SKM-1 (cell line): Measurements from ENCODE around the gene CBY3.
A peak's percentile ranks its signal among the peaks of the same experiment; 100 is the strongest.
"Not testable (repeated sequence)": the region's sequence is repeated elsewhere in the genome, so short reads cannot be mapped to it uniquely, and the experiment has no call there.

ENCODE experiments used
- DNase-seq: peaks from one replicate; lab custom pipeline; 2025; ENCODE audit not compliant: unreplicated experiment; lab: John Stamatoyannopoulos, UW

The CBY3 gene

DNA sequence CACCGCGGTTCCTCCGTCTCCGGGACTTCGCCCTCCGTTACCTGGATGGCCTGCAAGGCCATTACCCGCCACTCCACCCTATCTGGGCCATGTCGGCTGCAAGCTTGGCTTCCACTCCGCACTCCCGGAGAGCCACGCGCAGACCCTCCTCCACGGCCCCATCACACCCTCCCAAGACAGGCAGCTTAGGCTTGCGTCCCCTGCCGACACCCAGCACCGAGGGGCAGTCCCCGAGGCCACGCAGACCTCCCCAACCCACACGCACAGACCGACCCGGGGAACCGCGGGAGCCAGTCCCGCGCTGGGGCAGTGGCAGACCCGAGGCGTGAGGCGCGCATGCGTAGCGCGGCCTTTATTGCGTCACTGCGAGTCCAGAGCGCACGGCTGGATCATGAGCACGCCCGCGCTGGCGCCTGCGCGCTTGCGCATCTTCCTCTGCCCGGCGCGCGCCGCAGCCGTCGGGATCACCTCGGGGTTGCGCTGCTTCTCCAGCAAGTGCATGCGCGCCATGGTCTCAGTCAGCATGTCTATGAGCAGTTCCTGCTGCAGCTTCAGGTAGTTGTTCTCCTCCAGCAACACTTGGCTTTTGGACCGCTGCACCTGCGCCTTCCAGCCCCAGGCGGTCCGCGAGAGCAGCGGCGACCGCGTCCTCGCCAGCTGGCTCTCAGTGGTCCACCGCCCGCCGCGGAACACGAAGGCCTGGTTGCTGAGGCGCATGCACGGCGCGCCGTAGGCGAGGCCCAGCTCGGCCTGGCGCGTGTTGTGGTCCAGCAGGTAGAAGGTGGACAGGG is 2.4 kb downstream of the CBY3 start:
- peak; percentile 81 for DNase-seq

DNA sequence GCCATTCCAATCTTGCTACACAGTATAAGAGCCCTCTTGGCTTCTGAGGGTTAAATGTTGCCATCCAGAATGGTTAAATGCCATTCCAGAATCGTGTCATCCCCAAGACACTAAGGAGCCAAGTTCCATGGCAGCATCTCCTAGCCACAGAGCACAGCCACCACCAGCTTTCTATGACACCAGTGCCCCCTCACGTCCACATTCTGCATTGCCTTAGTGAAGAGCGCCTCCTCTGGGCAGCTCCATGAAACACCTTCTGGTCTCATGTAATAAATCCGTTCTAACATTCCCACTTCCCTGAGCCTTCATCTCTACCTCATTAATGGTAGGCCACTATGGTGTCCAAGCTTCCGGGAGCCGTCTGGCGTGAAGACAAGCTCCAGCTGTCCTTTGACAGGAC is 12.4 kb downstream of the CBY3 start:
- DNase-seq: peak; percentile 68

DNA sequence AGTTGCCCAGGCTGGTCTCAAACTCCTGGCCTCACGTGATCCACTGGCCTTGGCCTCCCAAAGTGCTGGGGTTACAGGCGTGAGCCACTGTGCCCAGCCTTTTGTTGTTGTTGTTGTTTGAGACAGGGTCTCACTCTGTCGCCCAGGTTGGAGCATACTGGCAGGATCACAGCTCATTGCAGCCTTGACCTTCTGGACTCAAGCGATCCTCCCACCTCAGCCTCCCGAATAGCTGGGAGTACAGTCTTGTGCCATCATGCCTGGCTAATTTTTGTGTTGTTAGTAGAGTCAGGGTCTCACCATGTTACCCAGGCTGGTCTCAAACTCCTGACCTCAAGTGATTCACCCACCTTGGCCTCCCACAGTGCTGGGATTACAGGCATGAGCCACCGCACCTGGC is 19.2 kb downstream of the CBY3 start:
- not testable (repeated sequence) for DNase-seq

DNA sequence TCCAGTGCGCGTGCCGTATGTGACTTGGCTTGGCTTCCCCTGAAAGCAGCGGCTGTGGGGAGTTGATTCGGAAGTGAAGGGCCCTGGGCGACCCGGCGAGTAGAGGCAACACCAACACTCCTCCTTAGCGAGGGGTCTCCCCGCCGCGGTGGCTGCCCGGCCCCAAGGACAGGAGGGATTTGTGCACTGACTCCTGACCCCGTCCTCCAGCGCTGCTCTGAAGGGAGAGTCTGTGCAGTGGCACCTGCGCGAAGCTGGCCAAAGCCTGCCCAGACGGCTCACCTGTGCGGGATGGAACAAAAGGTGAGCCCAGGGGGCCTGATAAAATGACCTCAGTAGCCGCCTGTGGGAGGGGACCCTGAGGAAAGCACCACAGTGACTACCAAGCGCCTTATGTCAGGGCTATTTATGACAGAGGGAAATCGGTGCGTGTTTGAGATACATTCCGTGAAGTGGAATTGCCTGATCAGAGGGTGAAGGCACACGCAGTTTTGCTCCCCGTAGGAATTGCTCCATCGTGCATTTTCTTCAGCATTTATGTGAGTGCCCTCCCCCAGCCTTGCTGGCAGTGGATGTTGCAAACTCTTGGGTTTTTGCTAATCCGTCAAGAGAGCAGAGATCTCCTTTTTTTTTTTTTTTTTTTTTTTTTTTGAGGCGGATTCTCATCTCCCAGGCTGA is 22.5 kb downstream of the CBY3 start:
- DNase-seq: not testable (repeated sequence)

DNA sequence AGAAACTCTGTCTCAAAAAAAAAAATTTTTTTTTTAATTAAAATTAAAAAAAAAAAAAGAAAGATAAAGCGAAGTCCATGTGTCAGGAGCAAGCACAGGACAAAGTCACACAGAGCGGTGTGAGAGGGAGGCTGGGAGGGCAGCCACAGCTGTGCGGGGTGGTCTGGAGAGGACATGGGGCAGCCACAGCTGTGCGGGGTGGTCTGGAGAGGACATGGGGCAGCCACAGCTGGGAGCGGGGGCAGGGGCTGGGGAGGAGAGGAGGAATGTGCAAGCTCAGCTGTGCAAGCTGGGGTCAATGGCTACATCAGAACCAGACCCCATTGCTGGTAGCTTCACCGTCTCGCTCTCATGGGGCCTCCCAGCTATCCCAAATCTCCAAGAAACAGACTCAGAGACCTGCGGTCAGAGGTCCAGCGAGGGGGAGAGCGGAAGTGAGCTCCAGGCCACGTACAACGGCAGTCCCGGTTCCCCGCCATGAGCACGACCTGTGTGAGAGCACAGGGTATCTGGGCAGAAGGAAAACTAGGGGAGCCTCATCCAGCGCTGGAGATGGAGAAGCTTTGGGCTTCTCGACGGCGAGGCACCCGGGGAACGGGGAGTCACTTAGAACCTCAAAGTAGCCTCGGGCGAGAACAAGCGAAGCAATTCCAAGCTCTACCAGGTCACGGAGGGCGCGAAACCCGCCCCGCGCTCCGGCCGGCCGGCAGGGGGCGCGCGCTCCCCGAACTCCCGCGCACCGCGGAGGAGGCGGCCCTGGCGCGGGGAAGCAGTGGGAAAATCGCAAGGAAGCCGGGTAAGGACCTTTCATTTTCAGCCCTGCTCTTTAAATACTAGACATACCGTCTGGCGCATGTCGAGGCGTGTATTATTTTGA is 23.3 kb downstream of the CBY3 start:
- not testable (repeated sequence) for DNase-seq

DNA sequence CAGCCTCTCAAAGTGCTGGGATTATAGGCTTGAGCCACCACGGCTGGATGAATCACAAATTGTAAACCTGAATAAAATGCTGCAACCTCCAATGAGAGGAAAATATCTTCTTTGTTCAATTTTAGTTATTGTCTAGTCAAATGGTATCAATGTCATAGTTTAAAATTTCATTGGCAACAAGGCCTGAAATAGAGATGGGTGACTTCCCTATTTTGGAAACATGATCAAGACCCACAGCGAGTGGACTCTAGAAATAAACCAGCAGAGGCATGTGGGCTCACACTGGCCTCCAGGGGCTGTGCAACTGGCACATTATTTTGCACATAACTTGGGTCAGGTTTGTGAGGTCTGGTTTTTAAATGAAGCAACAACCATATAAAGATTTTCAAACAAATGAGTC is 27.7 kb downstream of the CBY3 start:
- not testable (repeated sequence) for DNase-seq

DNA sequence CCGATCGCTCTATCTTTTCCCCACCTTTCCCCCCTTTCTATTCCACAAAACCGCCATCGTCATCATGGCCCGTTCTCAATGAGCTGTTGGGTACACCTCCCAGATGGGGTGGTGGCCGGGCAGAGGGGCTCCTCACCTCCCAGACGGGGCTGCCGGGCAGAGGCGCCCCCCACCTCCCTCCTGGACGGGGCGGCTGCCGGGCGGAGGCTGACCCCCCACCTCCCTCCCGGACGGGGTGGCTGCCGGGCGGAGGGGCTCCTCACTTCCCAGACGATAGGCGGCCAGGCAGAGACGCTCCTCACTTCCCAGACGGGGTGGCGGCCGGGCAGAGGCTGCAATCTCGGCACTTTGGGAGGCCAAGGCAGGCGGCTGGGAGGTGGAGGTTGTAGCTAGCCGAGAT is 30.6 kb downstream of the CBY3 start:
- not testable (repeated sequence) for DNase-seq

DNA sequence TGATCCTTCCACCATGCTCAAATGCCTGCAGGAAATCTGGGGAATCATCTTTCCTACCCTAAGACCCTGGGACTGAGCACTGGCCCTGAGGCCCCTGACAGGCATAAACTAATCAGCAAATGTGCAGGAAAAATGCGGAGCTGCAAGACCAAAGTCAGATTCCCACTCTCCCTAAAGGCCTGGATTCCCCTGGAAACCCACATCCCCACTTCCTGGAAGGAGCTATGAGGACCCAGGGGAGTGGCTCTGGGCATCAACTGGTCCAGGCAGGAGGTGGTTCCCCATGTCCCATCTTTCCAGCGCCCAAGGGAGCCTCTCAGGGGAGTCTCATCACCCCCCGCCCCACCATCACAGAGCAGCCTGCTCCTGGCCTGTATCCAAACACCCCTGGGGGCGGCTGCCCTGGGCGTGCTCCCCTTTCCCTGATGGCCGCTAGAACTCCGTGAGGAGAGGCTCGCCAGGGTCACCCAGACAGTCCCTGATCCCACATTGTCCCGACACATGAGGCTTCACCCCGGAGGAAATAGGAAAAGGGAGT is 31.6 kb downstream of the CBY3 start:
- DNase-seq: not testable (repeated sequence)

DNA sequence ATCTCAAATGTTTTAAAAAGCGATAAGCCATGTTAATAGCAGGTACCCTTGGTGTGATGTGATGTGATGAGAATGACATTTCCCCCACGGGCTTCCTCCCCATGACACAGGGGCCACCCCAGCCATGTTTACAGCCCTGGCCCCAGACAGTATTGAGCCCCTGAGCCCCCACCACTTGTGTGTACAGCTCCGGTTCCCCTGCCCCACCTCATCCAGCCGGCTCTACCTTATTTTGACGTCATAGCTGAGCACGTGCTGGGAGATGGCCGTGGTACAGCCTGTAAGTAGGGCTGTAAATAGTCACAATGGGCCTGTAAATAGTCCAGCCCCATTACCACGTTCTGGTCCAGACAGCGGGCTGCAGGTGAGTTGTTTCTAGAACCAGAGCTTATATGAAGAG is 32.4 kb downstream of the CBY3 start:
- DNase-seq: no peak

DNA sequence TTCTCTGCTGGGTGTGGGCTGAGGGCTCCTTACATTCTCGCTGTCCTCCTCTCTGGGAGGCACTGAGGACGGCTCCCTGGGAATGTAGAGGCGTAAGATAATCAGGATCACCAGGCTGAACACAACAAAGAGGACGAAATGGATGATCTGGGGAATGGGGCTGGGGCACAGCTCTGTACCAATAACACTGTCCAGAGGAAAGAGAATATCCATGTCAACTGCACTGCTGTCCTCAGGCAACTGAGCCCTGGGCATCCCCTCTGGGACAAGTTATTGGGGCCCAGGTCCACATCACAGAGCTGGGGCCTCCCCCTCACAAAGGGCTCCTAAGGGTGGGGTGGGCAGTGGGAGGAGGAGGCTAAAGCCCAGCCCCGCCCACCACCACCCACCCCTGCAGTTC is 36.1 kb downstream of the CBY3 start:
- DNase-seq: not testable (repeated sequence)

DNA sequence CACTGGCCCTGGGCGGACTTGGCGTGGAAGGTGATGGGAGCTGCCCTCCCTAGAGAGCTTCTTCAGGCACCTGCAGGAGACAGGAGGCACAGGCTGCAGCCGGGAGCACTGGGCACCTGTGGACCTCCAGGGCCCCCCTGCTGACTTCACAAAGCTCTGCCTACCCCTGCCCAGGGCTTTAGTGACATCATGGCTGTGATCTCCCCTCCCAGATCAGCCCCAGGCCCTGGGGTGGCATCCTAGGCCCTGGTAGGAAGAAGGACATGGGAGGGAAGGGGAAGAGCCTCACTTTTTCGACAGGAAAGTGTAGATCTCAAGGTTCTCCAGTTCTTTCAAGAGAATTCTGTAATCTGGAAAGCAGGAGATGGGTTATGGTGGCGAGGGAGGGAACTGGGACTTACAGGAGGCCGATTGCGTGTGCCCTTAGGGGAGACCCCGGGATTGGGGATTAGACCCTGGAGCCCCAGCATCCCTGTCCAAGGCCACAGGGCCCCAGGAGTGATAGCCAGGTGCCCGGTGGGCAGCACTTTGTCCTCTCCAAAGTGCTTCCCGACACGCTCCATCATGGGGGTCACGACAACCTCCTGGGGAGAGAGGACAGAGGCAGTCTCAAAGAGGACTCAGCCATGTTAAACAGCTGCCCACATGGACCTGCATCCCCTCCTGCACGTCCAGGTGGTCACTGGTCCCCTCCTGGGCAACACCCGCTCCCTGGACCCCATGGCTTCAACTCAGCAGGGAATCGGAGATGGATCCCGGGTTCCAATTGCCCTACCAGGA is 37.5 kb downstream of the CBY3 start:
- DNase-seq: not testable (repeated sequence)

DNA sequence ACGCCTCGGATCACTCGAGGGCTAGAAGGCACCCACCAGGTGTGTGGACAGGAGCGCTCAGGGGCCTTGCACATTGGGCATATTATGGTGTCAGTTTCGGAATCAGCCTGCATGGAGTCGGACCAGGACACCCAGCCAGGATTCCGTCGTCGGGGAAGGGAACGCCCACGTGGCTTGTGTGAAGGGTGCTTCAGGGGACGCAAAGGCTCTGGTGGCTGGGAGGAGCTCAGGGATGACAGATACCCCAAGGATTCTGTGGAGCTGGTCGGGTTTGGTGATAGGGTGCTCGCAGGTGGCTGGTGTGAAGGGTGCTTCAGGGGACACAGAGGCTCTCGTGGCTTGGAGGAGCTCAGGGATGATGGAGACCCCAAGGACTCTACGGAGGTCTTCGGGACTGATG is 38.2 kb downstream of the CBY3 start:
- DNase-seq: not testable (repeated sequence)

DNA sequence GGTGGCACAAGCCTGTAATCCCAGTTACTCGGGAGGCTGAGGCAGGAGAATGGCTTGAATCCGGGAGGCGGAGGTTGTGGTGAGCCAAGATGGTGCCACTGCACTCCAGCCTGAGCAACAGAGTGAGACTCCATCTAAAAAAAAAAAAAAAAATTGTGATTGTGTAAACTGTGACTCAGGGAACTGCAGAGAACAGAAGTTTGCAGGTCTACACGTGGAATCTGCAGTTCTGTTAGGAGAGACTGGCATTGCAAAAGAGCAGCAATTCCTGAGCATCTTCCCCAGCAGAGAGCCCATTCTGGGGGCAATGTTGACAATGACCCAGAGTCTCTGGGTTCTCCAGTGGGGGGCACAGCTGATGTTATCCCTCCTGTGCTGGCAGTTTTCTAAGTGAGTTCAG is 39.1 kb downstream of the CBY3 start:
- not testable (repeated sequence) for DNase-seq

DNA sequence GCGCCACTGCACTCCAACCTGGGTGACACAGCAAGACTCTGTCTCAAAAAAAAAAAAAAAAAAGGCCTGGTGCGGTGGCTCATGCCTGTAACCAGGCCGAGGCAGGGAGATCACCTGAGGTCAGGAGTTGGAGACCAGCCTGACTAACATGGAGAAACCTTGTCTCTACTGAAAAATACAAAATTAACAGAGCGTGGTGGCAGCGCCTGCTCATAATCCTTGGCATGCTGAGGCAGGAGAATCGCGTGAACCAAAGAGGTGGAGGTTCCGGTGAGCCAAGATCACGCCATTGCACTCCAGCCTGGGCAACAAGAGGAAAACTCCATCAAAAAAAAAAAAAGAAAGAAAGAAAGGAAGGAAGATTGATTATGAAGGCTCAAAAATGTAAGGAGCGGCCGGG is 41.5 kb downstream of the CBY3 start:
- DNase-seq: not testable (repeated sequence)

DNA sequence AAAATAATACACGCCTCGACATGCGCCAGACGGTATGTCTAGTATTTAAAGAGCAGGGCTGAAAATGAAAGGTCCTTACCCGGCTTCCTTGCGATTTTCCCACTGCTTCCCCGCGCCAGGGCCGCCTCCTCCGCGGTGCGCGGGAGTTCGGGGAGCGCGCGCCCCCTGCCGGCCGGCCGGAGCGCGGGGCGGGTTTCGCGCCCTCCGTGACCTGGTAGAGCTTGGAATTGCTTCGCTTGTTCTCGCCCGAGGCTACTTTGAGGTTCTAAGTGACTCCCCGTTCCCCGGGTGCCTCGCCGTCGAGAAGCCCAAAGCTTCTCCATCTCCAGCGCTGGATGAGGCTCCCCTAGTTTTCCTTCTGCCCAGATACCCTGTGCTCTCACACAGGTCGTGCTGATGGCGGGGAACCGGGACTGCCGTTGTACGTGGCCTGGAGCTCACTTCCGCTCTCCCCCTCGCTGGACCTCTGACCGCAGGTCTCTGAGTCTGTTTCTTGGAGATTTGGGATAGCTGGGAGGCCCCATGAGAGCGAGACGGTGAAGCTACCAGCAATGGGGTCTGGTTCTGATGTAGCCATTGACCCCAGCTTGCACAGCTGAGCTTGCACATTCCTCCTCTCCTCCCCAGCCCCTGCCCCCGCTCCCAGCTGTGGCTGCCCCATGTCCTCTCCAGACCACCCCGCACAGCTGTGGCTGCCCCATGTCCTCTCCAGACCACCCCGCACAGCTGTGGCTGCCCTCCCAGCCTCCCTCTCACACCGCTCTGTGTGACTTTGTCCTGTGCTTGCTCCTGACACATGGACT is 46.3 kb downstream of the CBY3 start:
- DNase-seq: not testable (repeated sequence)

DNA sequence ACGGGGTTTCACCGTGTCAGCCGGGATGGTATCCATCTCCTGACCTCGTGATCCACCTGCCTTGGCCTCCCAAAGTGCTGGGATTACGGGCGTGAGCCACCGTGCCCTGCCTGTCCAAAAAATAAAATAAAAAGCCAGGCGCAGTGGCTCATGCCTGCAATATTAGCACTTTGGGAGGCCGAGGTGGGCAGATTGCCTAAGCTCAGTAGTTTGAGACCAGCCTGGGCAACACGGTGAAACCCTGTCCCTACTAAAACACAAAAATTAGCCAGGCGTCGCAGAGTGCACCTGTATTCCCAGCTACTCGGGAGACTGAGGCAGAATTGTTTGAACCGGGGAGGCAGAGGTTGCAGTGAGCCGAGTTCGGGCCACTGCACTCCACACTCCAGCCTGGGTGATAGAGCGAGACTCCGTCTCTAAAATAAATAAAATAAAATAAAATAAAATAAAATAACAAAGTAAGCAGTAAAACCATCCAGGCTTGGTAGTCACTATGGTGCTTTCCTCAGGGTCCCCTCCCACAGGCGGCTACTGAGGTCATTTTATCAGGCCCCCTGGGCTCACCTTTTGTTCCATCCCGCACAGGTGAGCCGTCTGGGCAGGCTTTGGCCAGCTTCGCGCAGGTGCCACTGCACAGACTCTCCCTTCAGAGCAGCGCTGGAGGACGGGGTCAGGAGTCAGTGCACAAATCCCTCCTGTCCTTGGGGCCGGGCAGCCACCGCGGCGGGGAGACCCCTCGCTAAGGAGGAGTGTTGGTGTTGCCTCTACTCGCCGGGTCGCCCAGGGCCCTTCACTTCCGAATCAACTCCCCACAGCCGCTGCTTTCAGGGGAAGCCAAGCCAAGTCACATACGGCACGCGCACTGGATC is 47.1 kb downstream of the CBY3 start:
- DNase-seq: not testable (repeated sequence)
